ENCODE measurements around the gene DISP3. TPM values are rescaled to one million over a fixed set of nuclear protein-coding genes. Genes with fewer than 3 reads are reported as not detected.

Gene DISP3
- total RNA-seq, 1 experiment from 2014 or later: 2.3 TPM

DNA sequence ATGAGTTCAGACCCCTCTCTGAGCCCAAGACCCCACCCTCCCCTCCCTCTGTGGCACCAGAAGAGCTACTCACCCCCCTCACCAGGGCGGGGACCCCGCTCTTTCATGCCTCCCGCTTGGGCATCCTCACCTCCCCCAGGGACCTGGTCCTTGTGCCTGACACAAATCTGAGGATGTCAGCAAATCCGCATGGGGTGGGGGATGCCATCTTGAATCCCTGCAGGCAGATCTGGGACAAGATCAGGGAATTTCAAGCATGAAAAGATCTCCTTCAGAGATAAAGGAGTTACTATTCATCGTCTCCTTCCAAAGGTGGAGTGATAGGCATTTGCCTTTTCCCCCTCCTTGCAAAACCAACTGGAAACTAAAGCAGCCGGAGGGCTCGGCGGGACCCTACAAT, 81.1 kb downstream of the DISP3 start:
- H3K9me3 ChIP-seq (ENCODE audit: control insufficient read depth in 1 of 2, insufficient read depth in 1 of 2, low read depth in 1 of 2, low read length in 2 of 2): no peaks in the 10 kb centered on the region
- H3K4me2 ChIP-seq (ENCODE audit: low read length): no peak overlapping the region
- intact Hi-C loops (cut with micrococcal nuclease): no loop called here
- ATAC-seq (no peak), DNase-seq (ENCODE audit: low read depth, low spot score) (no peak)
- no peaks in the 10 kb centered on the region for H3K36me3 ChIP-seq (ENCODE audit: control insufficient read depth in 1 of 2, insufficient read depth in 2 of 2, low read length in 2 of 2)
- H3K27me3 ChIP-seq (ENCODE audit: insufficient read depth, low read length): peaks cover 59% of the 10 kb centered on the region
- no peaks in the 10 kb centered on the region for H3K9me2 ChIP-seq (ENCODE audit: insufficient read depth)
- BruUV-seq (replicated peaks): no TSS peak
- no peaks in the 10 kb centered on the region for H3K4me1 ChIP-seq (ENCODE audit: control insufficient read depth in 1 of 2, insufficient read depth in 2 of 2, low read length in 2 of 2)
- no peaks in the 10 kb centered on the region for H4K20me1 ChIP-seq (ENCODE audit: insufficient read depth)
- no peaks in the 10 kb centered on the region for H3K79me2 ChIP-seq (ENCODE audit: insufficient read depth, low read length)
- H3K4me3 ChIP-seq (replicated peaks in 1 of 2; ENCODE audit: low read depth in 1 of 2, low read length in 2 of 2): no peak overlapping the region
- TF ChIP-seq SP1 (IDR thresholded peaks at IDR 0.05; ENCODE audit: low read depth) (no peak), EGR1 (IDR thresholded peaks at IDR 0.05; ENCODE audit: low read depth) (no peak), CTCF (IDR thresholded peaks at IDR 0.05 in 2 of 3, conservative IDR thresholded peaks at IDR 0.05 in 1 of 3; ENCODE audit: borderline replicate concordance in 1 of 3, insufficient read depth in 1 of 3, low read depth in 2 of 3, low read length in 2 of 3) (no peak), SRF (IDR thresholded peaks at IDR 0.05; ENCODE audit: low read depth) (no peak), ZNF274 (IDR thresholded peaks at IDR 0.05; ENCODE audit: low read depth, low read length) (no peak), CBX3 (IDR thresholded peaks at IDR 0.05; ENCODE audit: low read depth) (no peak), FOSL1 (IDR thresholded peaks at IDR 0.05; ENCODE audit: low read depth) (no peak), ELF1 (IDR thresholded peaks at IDR 0.05; ENCODE audit: borderline replicate concordance, low read depth) (no peak), ZBTB33 (IDR thresholded peaks at IDR 0.05; ENCODE audit: extremely low read depth, insufficient replicate concordance, low read length) (no peak), CEBPB (IDR thresholded peaks at IDR 0.05; ENCODE audit: low read depth) (no peak), EZH2 (IDR thresholded peaks at IDR 0.05) (no peak), TCF7L2 (IDR thresholded peaks at IDR 0.05; ENCODE audit: borderline replicate concordance, extremely low read depth, insufficient read depth, insufficient read length) (no peak), EZH2phosphoT487 (IDR thresholded peaks at IDR 0.05; ENCODE audit: borderline replicate concordance) (no peak), YY1 (IDR thresholded peaks at IDR 0.05; ENCODE audit: extremely low read depth, insufficient replicate concordance, low read depth, low read length) (no peak), ZFX (IDR thresholded peaks at IDR 0.05) (no peak), JUND (IDR thresholded peaks at IDR 0.05) (no peak), RAD21 (IDR thresholded peaks at IDR 0.05; ENCODE audit: low read depth) (no peak)
- TF ChIP-seq, protein P1, sequence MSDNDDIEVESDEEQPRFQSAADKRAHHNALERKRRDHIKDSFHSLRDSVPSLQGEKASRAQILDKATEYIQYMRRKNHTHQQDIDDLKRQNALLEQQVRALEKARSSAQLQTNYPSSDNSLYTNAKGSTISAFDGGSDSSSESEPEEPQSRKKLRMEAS (IDR thresholded peaks at IDR 0.05): no peak
- TF ChIP-seq, protein P2, sequence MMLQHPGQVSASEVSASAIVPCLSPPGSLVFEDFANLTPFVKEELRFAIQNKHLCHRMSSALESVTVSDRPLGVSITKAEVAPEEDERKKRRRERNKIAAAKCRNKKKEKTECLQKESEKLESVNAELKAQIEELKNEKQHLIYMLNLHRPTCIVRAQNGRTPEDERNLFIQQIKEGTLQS (IDR thresholded peaks at IDR 0.05): no peak
- no peak overlapping the region for H3K27ac ChIP-seq (ENCODE audit: low read depth, low read length)
- ChIA-PET POLR2A (no interaction called here), RAD21 (ENCODE audit: low non-redundant PET in 1 of 2, low total read pairs in 2 of 2, uncharacterized antibody in 2 of 2, unreplicated experiment in 2 of 2) (no interaction called here), CTCF (interaction anchor here (1.2 to 1.4 kb wide), 2 partner anchors 13 to 83 kb away, joined by 3 to 7 read pairs; no protein-coding TSS in a partner anchor)
- H2AFZ ChIP-seq (ENCODE audit: low read depth, low read length, poor library complexity, severe bottlenecking): no peak overlapping the region
- no peak overlapping the region for H3K9ac ChIP-seq (ENCODE audit: low read length)

Data from HCT116 (cell line).